ENCODE results near the gene PRRC2A. TPM values are rescaled to one million over a fixed set of nuclear protein-coding genes. Genes with fewer than 3 reads are reported as not detected.

Gene PRRC2A
- total RNA-seq, 6 donors from 2014 or later = 80.1 to 154 (median 125) TPM

DNA sequence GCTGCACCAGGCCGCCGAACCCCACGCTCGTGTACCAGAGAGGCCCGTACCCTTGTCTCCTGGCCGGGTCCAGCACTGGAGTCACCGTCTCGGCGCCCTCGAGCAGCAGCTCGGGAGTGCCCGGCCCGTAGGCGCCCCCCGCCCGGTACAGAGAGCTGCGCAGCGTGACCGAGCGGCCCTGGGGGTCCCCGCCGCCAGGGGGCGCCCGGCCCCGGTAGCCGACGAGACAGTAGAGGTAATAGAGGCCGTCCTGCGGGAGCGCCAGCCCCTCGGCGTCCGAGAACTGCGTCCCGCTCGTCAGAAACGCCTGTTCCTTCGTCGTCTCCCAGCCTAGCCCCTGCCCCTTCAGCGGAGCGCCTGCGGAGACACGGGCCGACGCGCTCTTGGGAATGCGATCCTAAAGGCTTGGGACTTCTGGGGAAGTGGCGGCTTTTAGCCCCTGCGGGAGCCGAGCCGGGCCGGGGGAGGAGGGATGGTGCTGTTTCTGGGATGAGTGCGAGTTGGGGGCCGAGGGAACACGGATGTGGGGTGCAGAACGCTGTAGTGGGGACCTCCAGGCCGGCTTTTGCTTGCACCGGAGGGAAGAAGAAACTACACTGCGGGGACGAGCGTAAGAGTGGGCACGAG lies 39.6 kb upstream of the PRRC2A start:
- WGBS, 2 donors = 0 to 4% methylated on average over 11 to 45 of the region's 62 CpGs
- Histone ChIP-seq H3K4me1 (peaks cover 21 to 26% (median 25%) of the 10 kb centered on the region in 4 donors), H3K27me3 (no peaks in the 10 kb centered on the region), H3K9me3 (no peaks in the 10 kb centered on the region), H3K36me3 (no peaks in the 10 kb centered on the region), H3K27ac (peak overlapping the region; percentile 77 to 96 (median 90)), H3K4me3 (peak overlapping the region; percentile 67 to 87 (median 74))
- TF ChIP-seq POLR2A (IDR thresholded peaks at IDR 0.05) (peak in 1 of 4 donors; percentile 61), EP300 (IDR thresholded peaks at IDR 0.05) (no peak), CTCF (IDR thresholded peaks at IDR 0.05) (peak; percentile 95 to 99 (median 98)), POLR2AphosphoS5 (IDR thresholded peaks at IDR 0.05) (peak in 1 of 2 donors; percentile 60)
- ATAC-seq (ENCODE audit: low FRiP score in 2 of 2) = peak; percentile 95 to 98
- peak; percentile 93 to 99 for DNase-seq

- no peaks in the 10 kb centered on the region for H3K9me3 ChIP-seq
- DNase-seq = no peak
- peak in 1 of 2 donors; percentile 16 for ATAC-seq (ENCODE audit: low FRiP score in 2 of 2)
- WGBS, 2 donors = 22 to 28% methylated on average over 17 to 21 of the region's 21 CpGs
- H3K4me3 ChIP-seq = peak overlapping the region; percentile 67 to 87 (median 74)
- no peak for TF ChIP-seq POLR2A (IDR thresholded peaks at IDR 0.05)
- TF ChIP-seq EP300 (IDR thresholded peaks at IDR 0.05) = no peak
- no peak for TF ChIP-seq POLR2AphosphoS5 (IDR thresholded peaks at IDR 0.05)
- TF ChIP-seq CTCF (IDR thresholded peaks at IDR 0.05) = no peak
- peak overlapping the region; percentile 77 to 96 (median 90) for H3K27ac ChIP-seq
- peaks cover 23 to 33% (median 32%) of the 10 kb centered on the region in 4 donors for H3K4me1 ChIP-seq
- no peaks in the 10 kb centered on the region for H3K36me3 ChIP-seq
- no peaks in the 10 kb centered on the region for H3K27me3 ChIP-seq
Observed at GRCh38 chr6:31581434-31582229, 38.9 kb upstream of the PRRC2A start.

DNA sequence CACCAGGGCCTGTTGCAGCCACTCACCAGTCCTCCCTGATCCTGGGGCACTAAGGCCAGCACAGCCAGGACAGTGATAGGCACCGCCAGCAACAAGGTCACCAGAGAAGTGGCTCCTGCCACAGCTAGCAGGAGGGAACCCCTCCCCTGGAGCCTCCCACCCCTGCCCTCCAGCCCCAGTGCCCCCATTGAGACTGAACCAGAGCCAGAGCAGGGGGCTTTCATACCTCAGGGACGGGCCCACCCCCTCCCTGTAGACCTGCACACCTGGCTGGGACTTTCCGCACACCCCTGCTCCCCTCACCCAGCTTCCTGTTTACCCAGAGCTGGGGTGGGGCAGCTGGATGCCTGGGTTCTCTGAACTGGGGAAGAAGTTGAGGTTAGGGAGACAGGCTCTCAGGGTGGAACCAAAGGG lies 38.3 kb upstream of the PRRC2A start, which contains the start of gene LTB:
Gene LTB (minus strand): TSS at position 195 of the 414 bp plus-strand sequence. CDS start 7 bp downstream, at position 188.
- TF ChIP-seq POLR2AphosphoS5 (IDR thresholded peaks at IDR 0.05) (no peak), POLR2A (IDR thresholded peaks at IDR 0.05) (no peak), CTCF (IDR thresholded peaks at IDR 0.05) (no peak), EP300 (IDR thresholded peaks at IDR 0.05) (no peak)
- WGBS, 2 donors = 66% methylated on average over 3 of the region's 3 CpGs; no CpG with 5 or more reads in 1 of the 2 donors
- Histone ChIP-seq H3K4me1 (peaks cover 23 to 38% (median 33%) of the 10 kb centered on the region in 4 donors), H3K27me3 (no peaks in the 10 kb centered on the region), H3K9me3 (no peaks in the 10 kb centered on the region), H3K36me3 (no peaks in the 10 kb centered on the region), H3K4me3 (peak within 1 kb of the TSS; percentile 67 to 87 (median 74)), H3K27ac (peak within 1 kb of the TSS; percentile 77 to 96 (median 90))
- no peak for ATAC-seq (ENCODE audit: low FRiP score in 2 of 2)
- peak; percentile 41 to 59 for DNase-seq

- Histone ChIP-seq H3K9me3 (no peaks in the 10 kb centered on the region), H3K4me1 (peaks cover 22 to 50% (median 31%) of the 10 kb centered on the region in 4 donors), H3K4me3 (no peak overlapping the region), H3K36me3 (no peaks in the 10 kb centered on the region), H3K27ac (peak overlapping the region; percentile 43 to 84 (median 66)), H3K27me3 (no peaks in the 10 kb centered on the region)
- DNase-seq (no peak), ATAC-seq (ENCODE audit: low FRiP score in 2 of 2) (no peak)
- no peak for TF ChIP-seq POLR2AphosphoS5 (IDR thresholded peaks at IDR 0.05)
- peak in 4 of 6 experiments; percentile 4 to 27 (median 12) for TF ChIP-seq CTCF (IDR thresholded peaks at IDR 0.05)
- 57 to 64% methylated on average over 2 of the region's 2 CpGs for WGBS, 2 donors
Observed at GRCh38 chr6:31585491-31585890, 35.0 kb upstream of the PRRC2A start.

Measured in upper lobe of left lung (tissue), 6 donors.